BE2C (cell line): Measurements from ENCODE around the gene PBX1.

ENCODE experiments used
- DNase-seq: peaks from one replicate; pipeline ENCODE4 v3.0.0-alpha.2; 2020
- H3K27me3 ChIP-seq: fragments of 250-450 bp; sonication (Bioruptor Pico); 2 replicates; pipeline ENCODE4 v1.5.1; 2020; ENCODE audit warnings: mild to moderate bottlenecking
- H3K36me3 ChIP-seq: fragments of 250-450 bp; sonication (Bioruptor Pico); 2 replicates; pipeline ENCODE4 v1.5.1; 2020; ENCODE audit warnings: mild to moderate bottlenecking
- H3K4me1 ChIP-seq: fragments of 250-450 bp; sonication (Bioruptor Pico); 2 replicates; pipeline ENCODE4 v1.5.1; 2020
- H3K4me3 ChIP-seq: 2 replicates; pipeline ENCODE4 v1.5.1; 2011; ENCODE audit warnings: low read depth, low read length
- H3K9me3 ChIP-seq: fragments of 250-450 bp; sonication (Bioruptor Pico); 2 replicates; pipeline ENCODE4 v1.5.1; 2020
- TF ChIP-seq, protein P1 (sequence below): IDR thresholded peaks from 2 replicates; pipeline ENCODE4 v1.5.1; 2012; ENCODE audit warnings: mild to moderate bottlenecking, low read depth, low read length

The PBX1 gene

DNA sequence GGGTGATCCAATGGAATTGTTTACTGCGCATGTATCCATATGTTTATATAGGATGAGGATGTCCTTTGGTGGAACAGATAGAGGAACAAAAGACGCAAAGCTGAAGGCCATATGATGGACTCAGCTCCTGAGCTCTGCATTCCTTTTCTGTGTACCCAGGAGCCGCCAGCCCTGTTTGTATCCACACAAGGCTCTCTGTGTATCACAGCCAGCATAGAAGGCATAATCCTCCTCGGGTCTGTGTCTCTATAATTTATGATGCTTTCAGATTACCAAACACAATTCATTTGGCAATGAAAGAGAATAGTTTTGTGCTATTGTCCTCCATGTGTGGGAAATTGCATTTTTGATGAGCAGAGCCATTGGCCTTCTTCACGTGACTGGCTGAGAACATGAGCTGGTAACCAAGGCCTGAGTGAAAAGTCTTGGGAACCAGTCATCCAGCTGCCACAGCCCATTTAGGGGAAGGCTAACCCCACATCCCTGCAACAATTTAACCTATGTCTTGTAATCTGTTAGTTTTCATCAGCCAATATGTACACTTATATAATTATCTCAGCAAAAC, 119.2 kb downstream of the PBX1 start:
- Histone ChIP-seq H3K27me3 (no peaks in the 10 kb centered on the region), H3K4me3 (no peak overlapping the region), H3K4me1 (no peaks in the 10 kb centered on the region), H3K36me3 (no peaks in the 10 kb centered on the region), H3K9me3 (no peaks in the 10 kb centered on the region)
- no peak for DNase-seq
- TF ChIP-seq, protein P1, sequence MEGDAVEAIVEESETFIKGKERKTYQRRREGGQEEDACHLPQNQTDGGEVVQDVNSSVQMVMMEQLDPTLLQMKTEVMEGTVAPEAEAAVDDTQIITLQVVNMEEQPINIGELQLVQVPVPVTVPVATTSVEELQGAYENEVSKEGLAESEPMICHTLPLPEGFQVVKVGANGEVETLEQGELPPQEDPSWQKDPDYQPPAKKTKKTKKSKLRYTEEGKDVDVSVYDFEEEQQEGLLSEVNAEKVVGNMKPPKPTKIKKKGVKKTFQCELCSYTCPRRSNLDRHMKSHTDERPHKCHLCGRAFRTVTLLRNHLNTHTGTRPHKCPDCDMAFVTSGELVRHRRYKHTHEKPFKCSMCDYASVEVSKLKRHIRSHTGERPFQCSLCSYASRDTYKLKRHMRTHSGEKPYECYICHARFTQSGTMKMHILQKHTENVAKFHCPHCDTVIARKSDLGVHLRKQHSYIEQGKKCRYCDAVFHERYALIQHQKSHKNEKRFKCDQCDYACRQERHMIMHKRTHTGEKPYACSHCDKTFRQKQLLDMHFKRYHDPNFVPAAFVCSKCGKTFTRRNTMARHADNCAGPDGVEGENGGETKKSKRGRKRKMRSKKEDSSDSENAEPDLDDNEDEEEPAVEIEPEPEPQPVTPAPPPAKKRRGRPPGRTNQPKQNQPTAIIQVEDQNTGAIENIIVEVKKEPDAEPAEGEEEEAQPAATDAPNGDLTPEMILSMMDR = no peak

DNA sequence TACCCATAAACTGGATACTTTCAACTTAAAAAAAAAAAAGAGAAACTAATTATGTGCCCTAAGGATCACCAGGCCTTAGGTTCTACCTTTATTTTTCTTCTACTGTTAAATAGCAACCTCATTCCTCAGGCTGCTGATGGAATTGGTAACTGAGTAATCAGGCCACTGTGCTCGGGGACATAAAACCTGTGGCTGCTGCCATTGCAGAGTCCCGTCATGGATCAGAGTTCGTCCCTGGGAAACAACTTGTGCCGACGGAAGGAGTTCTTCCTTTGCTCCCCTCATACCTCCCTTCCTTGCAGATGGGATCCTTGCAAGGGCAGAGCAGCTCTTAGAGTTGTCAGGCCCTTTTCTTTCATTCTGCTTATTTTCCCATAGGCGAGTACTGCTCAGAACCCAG, 123.6 kb downstream of the PBX1 start:
- DNase-seq = no peak
- H3K27me3 ChIP-seq = no peaks in the 10 kb centered on the region
- TF ChIP-seq, protein P1 = no peak
- H3K4me1 ChIP-seq = no peaks in the 10 kb centered on the region
- no peak overlapping the region for H3K4me3 ChIP-seq
- no peaks in the 10 kb centered on the region for H3K9me3 ChIP-seq
- H3K36me3 ChIP-seq = no peaks in the 10 kb centered on the region

DNA sequence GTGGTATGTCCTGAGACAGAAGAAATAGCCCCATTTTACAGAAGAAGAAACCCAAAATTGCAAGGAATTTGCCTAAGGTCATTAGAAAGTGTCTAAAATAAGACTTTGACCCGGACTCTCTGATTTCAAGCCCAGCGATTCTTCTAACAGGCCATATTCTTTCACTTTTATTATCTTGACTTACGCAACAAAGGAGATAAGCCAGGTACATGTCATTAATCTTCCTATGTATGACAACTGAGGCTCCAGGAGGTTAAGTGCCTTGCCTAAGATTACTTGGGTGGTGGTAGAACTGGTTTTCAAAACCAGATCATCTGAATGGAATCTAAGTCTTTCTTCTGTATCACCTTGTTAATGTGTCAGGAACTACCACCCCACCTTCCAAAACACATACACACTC, 124.3 kb downstream of the PBX1 start:
- Histone ChIP-seq H3K4me3 (no peak overlapping the region), H3K27me3 (no peaks in the 10 kb centered on the region), H3K36me3 (no peaks in the 10 kb centered on the region), H3K9me3 (no peaks in the 10 kb centered on the region), H3K4me1 (no peaks in the 10 kb centered on the region)
- DNase-seq = no peak
- TF ChIP-seq, protein P1 = no peak

DNA sequence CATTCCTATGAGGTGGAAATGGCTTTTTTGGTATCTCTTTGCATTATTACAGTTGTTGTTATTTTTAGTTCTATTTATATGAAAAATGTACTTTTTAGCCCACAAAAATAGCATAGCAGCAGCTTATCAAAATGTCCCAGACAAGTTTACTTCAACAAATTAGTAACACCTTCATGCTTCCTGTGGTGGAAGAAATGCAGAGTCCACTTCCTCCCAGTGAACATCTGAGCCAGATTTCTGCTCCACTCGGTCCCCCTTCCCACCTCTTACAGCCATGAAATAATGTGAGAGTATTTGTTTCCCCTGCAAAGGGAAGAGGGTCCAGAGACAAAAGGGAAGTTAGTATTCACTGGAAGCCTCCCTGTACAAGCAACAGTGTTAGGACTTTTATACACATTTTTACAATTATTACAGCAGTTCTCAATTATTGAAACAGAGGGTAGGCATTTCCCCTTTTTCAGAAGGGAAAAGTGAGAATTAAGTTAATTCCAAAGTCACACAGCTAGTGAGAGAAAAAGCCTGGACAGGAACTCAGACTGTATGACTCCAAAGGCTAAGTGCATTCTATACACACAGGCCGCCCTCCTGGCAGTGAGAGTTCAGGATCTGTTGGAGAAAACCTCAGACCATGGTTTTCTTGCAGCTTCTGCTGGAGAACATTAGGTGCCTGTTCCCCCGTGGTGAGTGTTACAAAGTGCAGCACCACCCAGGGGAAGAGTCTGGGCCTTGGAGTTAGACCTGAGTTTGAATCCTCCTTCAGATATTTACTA, 126.5 kb downstream of the PBX1 start:
- no peaks in the 10 kb centered on the region for H3K9me3 ChIP-seq
- no peaks in the 10 kb centered on the region for H3K27me3 ChIP-seq
- H3K4me3 ChIP-seq = no peak overlapping the region
- 0 out of 2 replicates have a peak, but pooled peaks cover 2% of the 10 kb centered on the region for H3K4me1 ChIP-seq
- TF ChIP-seq, protein P1 = no peak
- H3K36me3 ChIP-seq = no peaks in the 10 kb centered on the region
- DNase-seq = no peak

DNA sequence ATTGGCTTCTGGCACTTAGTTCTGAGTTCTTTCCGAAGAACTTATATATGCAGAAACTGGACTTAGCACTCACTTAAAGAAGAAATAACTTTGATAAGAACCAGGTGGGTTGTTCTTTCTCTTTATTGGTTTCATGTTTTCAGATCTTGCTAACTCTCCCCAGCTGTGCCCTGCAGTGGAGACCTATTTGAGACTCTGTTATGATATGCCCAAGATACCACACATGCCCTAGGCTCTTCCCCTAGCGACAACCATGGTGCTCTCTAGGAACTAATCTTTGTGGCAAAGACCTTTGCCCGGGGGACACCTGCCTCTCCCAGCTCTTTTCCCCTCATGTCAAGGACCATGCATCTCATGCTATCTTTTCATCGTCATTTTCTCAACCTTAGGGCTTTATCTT, 128.8 kb downstream of the PBX1 start:
- Histone ChIP-seq H3K9me3 (no peaks in the 10 kb centered on the region), H3K36me3 (no peaks in the 10 kb centered on the region), H3K4me3 (no peak overlapping the region), H3K4me1 (0 out of 2 replicates have a peak, but pooled peaks cover 2% of the 10 kb centered on the region), H3K27me3 (no peaks in the 10 kb centered on the region)
- no peak for DNase-seq
- TF ChIP-seq, protein P1 = no peak

DNA sequence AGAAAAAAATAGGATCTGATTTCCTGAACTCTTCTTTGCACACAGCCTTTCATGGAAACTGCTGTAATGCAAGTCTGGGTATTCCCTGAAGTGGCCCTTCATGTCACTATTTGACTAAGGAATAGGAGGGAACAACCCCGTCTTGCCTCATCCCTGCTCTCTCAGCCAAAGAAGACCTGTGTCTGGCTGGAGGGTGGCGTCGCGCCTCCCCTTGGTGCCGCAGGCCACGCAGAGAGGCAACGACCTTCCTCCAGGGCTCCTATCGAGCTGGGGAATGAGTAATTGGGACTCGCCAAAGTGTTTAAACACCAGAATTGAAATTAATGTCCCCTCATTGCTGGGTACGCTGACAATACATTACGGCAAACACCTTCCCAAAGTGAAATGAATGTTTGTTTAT, 129.8 kb downstream of the PBX1 start:
- H3K27me3 ChIP-seq = no peaks in the 10 kb centered on the region
- DNase-seq = no peak

More for the DNA sequence above, 129.8 kb downstream of the PBX1 start:
- TF ChIP-seq, protein P1 = no peak
- Histone ChIP-seq H3K36me3 (no peaks in the 10 kb centered on the region), H3K9me3 (no peaks in the 10 kb centered on the region), H3K4me3 (no peak overlapping the region), H3K4me1 (0 out of 2 replicates have a peak, but pooled peaks cover 2% of the 10 kb centered on the region)
